Activated gamma-delta T cell (primary cell): Measurements from ENCODE around the gene SLC66A2.

Experiments
- DNase-seq: peaks from one replicate; lab custom pipeline; 2025; lab: John Stamatoyannopoulos, UW

SLC66A2 gene

GRCh38 chr18:79919089-79919488 lies 32.4 kb downstream of the SLC66A2 start:
- no peak for DNase-seq

- no peak for DNase-seq
Observed at GRCh38 chr18:79918615-79919011, 32.8 kb downstream of the SLC66A2 start.

GRCh38 chr18:79917853-79918614 lies 33.4 kb downstream of the SLC66A2 start:
- no peak for DNase-seq

GRCh38 chr18:79917169-79917852 lies 34.1 kb downstream of the SLC66A2 start:
- no peak for DNase-seq

GRCh38 chr18:79916546-79917168 lies 34.8 kb downstream of the SLC66A2 start:
- no peak for DNase-seq

- DNase-seq, result no peak
Observed at GRCh38 chr18:79916128-79916494, 35.3 kb downstream of the SLC66A2 start.

GRCh38 chr18:79915161-79916127 lies 36.0 kb downstream of the SLC66A2 start:
- no peak for DNase-seq

GRCh38 chr18:79914614-79915160 lies 36.8 kb downstream of the SLC66A2 start:
- no peak for DNase-seq

GRCh38 chr18:79912994-79913831 lies 38.2 kb downstream of the SLC66A2 start:
- no peak for DNase-seq

- DNase-seq, result no peak
Observed at GRCh38 chr18:79912409-79912991, 39.0 kb downstream of the SLC66A2 start.

- no peak for DNase-seq
Observed at GRCh38 chr18:79911344-79912270, 39.8 kb downstream of the SLC66A2 start.

- DNase-seq, result no peak
Observed at GRCh38 chr18:79910563-79911343, 40.7 kb downstream of the SLC66A2 start.

- no peak for DNase-seq
Observed at GRCh38 chr18:79906706-79907105, 44.7 kb downstream of the SLC66A2 start.

GRCh38 chr18:79905993-79906392 lies 45.5 kb downstream of the SLC66A2 start:
- no peak for DNase-seq

GRCh38 chr18:79905389-79905911 lies 46.0 kb downstream of the SLC66A2 start:
- DNase-seq, result no peak

- no peak for DNase-seq
Observed at GRCh38 chr18:79904357-79905147, 46.9 kb downstream of the SLC66A2 start.

GRCh38 chr18:79903787-79904356 lies 47.6 kb downstream of the SLC66A2 start:
- DNase-seq, result no peak
